H9 (cell line): ENCODE measurements around the gene CHIT1. TPM values are rescaled to one million over a fixed set of nuclear protein-coding genes. Genes with fewer than 3 reads are reported as not detected.

Source experiments
- DNase-seq: peaks from one replicate; pipeline ENCODE4 v3.0.0-alpha.2; 2017
- H2AFZ ChIP-seq: one replicate; pipeline ENCODE4 v1.6.1; 2013; ENCODE audit warnings: mild to moderate bottlenecking, low read length, control low read depth, moderate library complexity
- H2AK5ac ChIP-seq: 2 replicates; pipeline ENCODE4 v1.6.1; 2013; ENCODE audit warnings: low read length, control low read depth, mixed read lengths; ENCODE audit not compliant: insufficient read length
- H2BK120ac ChIP-seq: one replicate; pipeline ENCODE4 v1.6.1; 2013; ENCODE audit warnings: low read depth, mild to moderate bottlenecking, low read length, control low read depth, inconsistent platforms; ENCODE audit not compliant: poor library complexity, severe bottlenecking
- H2BK12ac ChIP-seq: 2 replicates; pipeline ENCODE4 v1.6.1; 2013; ENCODE audit warnings: low read length, control low read depth, mixed read lengths, low read depth; ENCODE audit not compliant: insufficient read length
- H2BK15ac ChIP-seq: 2 replicates; pipeline ENCODE4 v1.6.1; 2013; ENCODE audit warnings: low read depth, low read length, control low read depth
- H2BK20ac ChIP-seq: one replicate; pipeline ENCODE4 v1.6.1; 2013; ENCODE audit warnings: low read depth, mild to moderate bottlenecking, low read length, control low read depth, inconsistent platforms; ENCODE audit not compliant: poor library complexity, severe bottlenecking
- H2BK5ac ChIP-seq: 2 replicates; pipeline ENCODE4 v1.6.1; 2013; ENCODE audit warnings: low read length, control low read depth, mixed read lengths; ENCODE audit not compliant: insufficient read length
- H3K14ac ChIP-seq: 2 replicates; pipeline ENCODE4 v1.6.1; 2013; ENCODE audit warnings: low read length, control low read depth; ENCODE audit not compliant: insufficient read depth
- H3K18ac ChIP-seq: 2 replicates; pipeline ENCODE4 v1.6.1; 2013; ENCODE audit warnings: low read depth, mild to moderate bottlenecking, mixed read lengths, low read length, control low read depth; ENCODE audit not compliant: insufficient read length
- H3K23ac ChIP-seq: 2 replicates; pipeline ENCODE4 v1.6.1; 2013; ENCODE audit warnings: low read length, control low read depth, mixed read lengths, low read depth; ENCODE audit not compliant: insufficient read length
- H3K23me2 ChIP-seq: 2 replicates; pipeline ENCODE4 v1.6.1; 2013; ENCODE audit warnings: low read depth, mild to moderate bottlenecking, mixed read lengths, low read length, control low read depth; ENCODE audit not compliant: insufficient read length, poor library complexity, severe bottlenecking
- H3K27ac ChIP-seq: 2 replicates; pipeline ENCODE4 v1.5.1; 2013; ENCODE audit warnings: low read length, control low read depth, mixed read lengths, low read depth; ENCODE audit not compliant: insufficient read length
- H3K27me3 ChIP-seq: 2 replicates; pipeline ENCODE4 v1.6.1; 2013; ENCODE audit warnings: low read length, control low read depth, inconsistent platforms; ENCODE audit not compliant: insufficient read depth
- H3K4ac ChIP-seq: 2 replicates; pipeline ENCODE4 v1.6.1; 2013; ENCODE audit warnings: low read depth, mild to moderate bottlenecking, control low read depth, inconsistent platforms, low read length, moderate library complexity
- H3K4me1 ChIP-seq: 2 replicates; pipeline ENCODE4 v1.6.1; 2013; ENCODE audit warnings: low read length, control low read depth, inconsistent platforms; ENCODE audit not compliant: insufficient read depth
- H3K4me2 ChIP-seq: 2 replicates; pipeline ENCODE4 v1.6.1; 2013; ENCODE audit warnings: low read length, control low read depth, mixed read lengths; ENCODE audit not compliant: insufficient read length, insufficient read depth
- H3K56ac ChIP-seq: 2 replicates; pipeline ENCODE4 v1.6.1; 2013; ENCODE audit warnings: low read depth, mild to moderate bottlenecking, mixed read lengths, low read length, control low read depth; ENCODE audit not compliant: insufficient read length
- H3K79me1 ChIP-seq: 2 replicates; pipeline ENCODE4 v1.6.1; 2013; ENCODE audit warnings: low read depth, mild to moderate bottlenecking, moderate library complexity, low read length, control low read depth, inconsistent platforms; ENCODE audit not compliant: insufficient read depth, poor library complexity, severe bottlenecking
- H3K79me2 ChIP-seq: 2 replicates; pipeline ENCODE4 v1.6.1; 2013; ENCODE audit warnings: low read length, control low read depth, inconsistent platforms; ENCODE audit not compliant: insufficient read depth
- H3K9ac ChIP-seq: 2 replicates; pipeline ENCODE4 v1.6.1; 2013; ENCODE audit warnings: low read length, control low read depth, mixed read lengths; ENCODE audit not compliant: insufficient read length; ENCODE audit errors: extremely low read depth
- H3K9me3 ChIP-seq: one replicate; pipeline ENCODE4 v1.6.1; 2013; ENCODE audit warnings: low read depth, low read length, inconsistent platforms; ENCODE audit not compliant: control insufficient read depth
- H3T11ph ChIP-seq: one replicate; pipeline ENCODE4 v1.6.1; 2013; ENCODE audit warnings: mild to moderate bottlenecking, low read length, control low read depth, inconsistent platforms
- H4K20me1 ChIP-seq: one replicate; pipeline ENCODE4 v1.6.1; 2013; ENCODE audit not compliant: control insufficient read depth, insufficient read length, insufficient read depth
- H4K5ac ChIP-seq: 2 replicates; pipeline ENCODE4 v1.6.1; 2013; ENCODE audit warnings: low read depth, mild to moderate bottlenecking, mixed read lengths, low read length, control low read depth; ENCODE audit not compliant: insufficient read length
- H4K8ac ChIP-seq: replicated peaks from 2 replicates; pipeline ENCODE4 v1.6.1; 2013; ENCODE audit warnings: low read length, control low read depth, mixed read lengths, low read depth; ENCODE audit not compliant: insufficient read length
- H4K91ac ChIP-seq: 2 replicates; pipeline ENCODE4 v1.6.1; 2013; ENCODE audit warnings: low read depth, mild to moderate bottlenecking, moderate library complexity, mixed read lengths, low read length, control low read depth; ENCODE audit not compliant: insufficient read length
- H3K27ac Mint-ChIP-seq, 3 experiments: 2 replicates in 2 of 3; 3 replicates in 1 of 3; pipeline ENCODE4 v1.8.0; 2020 to 2021; ENCODE audit warnings: mixed read lengths in 3 of 3, mild to moderate bottlenecking in 1 of 3, moderate library complexity in 1 of 3
- H3K27me3 Mint-ChIP-seq: 2 replicates; pipeline ENCODE4 v1.8.0; 2021; ENCODE audit warnings: low read depth, mild to moderate bottlenecking, moderate library complexity, mixed read lengths
- H3K36me3 Mint-ChIP-seq, 3 experiments: 2 replicates in 2 of 3; 3 replicates in 1 of 3; pipeline ENCODE4 v1.8.0; 2020 to 2021; ENCODE audit warnings: low read depth in 3 of 3, mixed read lengths in 3 of 3; ENCODE audit not compliant: insufficient read depth in 1 of 3
- H3K4me1 Mint-ChIP-seq, 2 experiments: 2 replicates each; pipeline ENCODE4 v1.8.0; 2020; ENCODE audit warnings: mixed read lengths in 2 of 2
- H3K4me3 Mint-ChIP-seq, 2 experiments: 2 replicates in 1 of 2; 3 replicates in 1 of 2; pipeline ENCODE4 v1.8.0; 2020 to 2021; ENCODE audit warnings: mild to moderate bottlenecking in 2 of 2, mixed read lengths in 2 of 2, moderate library complexity in 1 of 2
- H3K9me3 Mint-ChIP-seq, 2 experiments: 2 replicates in 1 of 2; 3 replicates in 1 of 2; pipeline ENCODE4 v1.8.0; 2020; ENCODE audit warnings: mild to moderate bottlenecking in 2 of 2, mixed read lengths in 2 of 2, moderate library complexity in 1 of 2
- WGBS: extraction: QIAGEN DNeasy Blood & Tissue Kit; methylation state at CpG from one replicate; pipeline ENCODE4 v1.1.7; 2013; ENCODE audit warnings: missing lambda C conversion rate, low lambda C conversion rate, mixed read lengths; ENCODE audit not compliant: insufficient read length; ENCODE audit errors: extremely low coverage; 5-methylcytosine and 5-hydroxymethylcytosine counted together
- total RNA-seq: library from RNA; stranded (reverse); gene quantifications from 2 replicates; pipeline ENCODE4 v1.2.1, GENCODE V29; 2021
- TF ChIP-seq, protein P1 (sequence below): fragments of 200-600 bp; sonication (generic); conservative IDR thresholded peaks from 3 replicates; pipeline ENCODE4 v1.8.0; 2021; ENCODE audit warnings: antibody characterized with exemption, mild to moderate bottlenecking

The CHIT1 gene
- total RNA-seq, 1 experiment from 2014 or later: not detected

- H3K4me1 ChIP-seq: peaks cover 3% of the 10 kb centered on the region; the same call in 1 of the 2 replicates
- WGBS: no CpG with 5 or more reads among the region's 10 CpGs
- DNase-seq: no peak
Measured at GRCh38 chr1:203181586-203182386, 47.7 kb downstream of the CHIT1 start.

More at GRCh38 chr1:203181586-203182386, 47.7 kb downstream of the CHIT1 start:
- Mint-ChIP-seq H3K36me3 (no peaks in the 10 kb centered on the region), H3K4me3 (no peak overlapping the region), H3K27me3 (no peaks in the 10 kb centered on the region; the same call in none of the 2 replicates), H3K27ac (peak overlapping the region in 1 of 3 experiments; percentile 26; a peak in 1 of 7 replicates), H3K4me1 (peaks cover 39 to 51% of the 10 kb centered on the region in 2 experiments), H3K9me3 (no peaks in the 10 kb centered on the region)
- Histone ChIP-seq H4K5ac (no peak overlapping the region), H4K8ac (no peak overlapping the region), H3K18ac (no peak overlapping the region), H3K27ac (no peak overlapping the region), H3K4ac (no peak overlapping the region), H4K91ac (no peak overlapping the region), H3K4me2 (no peak overlapping the region), H4K20me1 (no peaks in the 10 kb centered on the region), H3K14ac (no peak overlapping the region), H2BK20ac (no peak overlapping the region), H3K56ac (no peak overlapping the region), H3K23me2 (peaks cover 3% of the 10 kb centered on the region), H2AFZ (no peak overlapping the region), H3T11ph (no peak overlapping the region), H3K9ac (no peak overlapping the region), H3K79me2 (no peaks in the 10 kb centered on the region), H3K79me1 (no peaks in the 10 kb centered on the region), H2AK5ac (no peak overlapping the region), H3K23ac (no peak overlapping the region), H2BK120ac (no peak overlapping the region), H3K27me3 (no peaks in the 10 kb centered on the region), H2BK12ac (no peak overlapping the region), H3K9me3 (no peaks in the 10 kb centered on the region), H2BK15ac (no peak overlapping the region), H2BK5ac (no peak overlapping the region)
- TF ChIP-seq, protein P1, sequence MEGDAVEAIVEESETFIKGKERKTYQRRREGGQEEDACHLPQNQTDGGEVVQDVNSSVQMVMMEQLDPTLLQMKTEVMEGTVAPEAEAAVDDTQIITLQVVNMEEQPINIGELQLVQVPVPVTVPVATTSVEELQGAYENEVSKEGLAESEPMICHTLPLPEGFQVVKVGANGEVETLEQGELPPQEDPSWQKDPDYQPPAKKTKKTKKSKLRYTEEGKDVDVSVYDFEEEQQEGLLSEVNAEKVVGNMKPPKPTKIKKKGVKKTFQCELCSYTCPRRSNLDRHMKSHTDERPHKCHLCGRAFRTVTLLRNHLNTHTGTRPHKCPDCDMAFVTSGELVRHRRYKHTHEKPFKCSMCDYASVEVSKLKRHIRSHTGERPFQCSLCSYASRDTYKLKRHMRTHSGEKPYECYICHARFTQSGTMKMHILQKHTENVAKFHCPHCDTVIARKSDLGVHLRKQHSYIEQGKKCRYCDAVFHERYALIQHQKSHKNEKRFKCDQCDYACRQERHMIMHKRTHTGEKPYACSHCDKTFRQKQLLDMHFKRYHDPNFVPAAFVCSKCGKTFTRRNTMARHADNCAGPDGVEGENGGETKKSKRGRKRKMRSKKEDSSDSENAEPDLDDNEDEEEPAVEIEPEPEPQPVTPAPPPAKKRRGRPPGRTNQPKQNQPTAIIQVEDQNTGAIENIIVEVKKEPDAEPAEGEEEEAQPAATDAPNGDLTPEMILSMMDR: no peak
